ENCODE measurements around the gene LRRC51.

LRRC51 gene

GRCh38 chr11:72080326-72081183, at the start of gene LRRC51, which contains the start of gene NUMA1:
LRRC51 (plus strand) TSS chr11:72080850; CDS start chr11:72089084, 8,234 bp downstream.
NUMA1 (minus strand) TSS chr11:72080542; CDS start chr11:72035943, 44,599 bp downstream.
- peak; percentile 100 for DNase-seq

GRCh38 chr11:72036687-72037086, 44.0 kb upstream of the LRRC51 start:
- no peak for DNase-seq

GRCh38 chr11:72037554-72038311, 42.9 kb upstream of the LRRC51 start:
- no peak for DNase-seq

- DNase-seq: no peak
Measured at GRCh38 chr11:72038491-72038890, 42.2 kb upstream of the LRRC51 start.

GRCh38 chr11:72039031-72039855, 41.4 kb upstream of the LRRC51 start:
- no peak for DNase-seq

- no peak for DNase-seq
Measured at GRCh38 chr11:72039856-72040401, 40.7 kb upstream of the LRRC51 start.

- peak; percentile 60 for DNase-seq
Measured at GRCh38 chr11:72040491-72041363, 39.9 kb upstream of the LRRC51 start.

- peak; percentile 38 for DNase-seq
Measured at GRCh38 chr11:72041364-72042063, 39.1 kb upstream of the LRRC51 start.

- DNase-seq: no peak
Measured at GRCh38 chr11:72042064-72042745, 38.4 kb upstream of the LRRC51 start.

- no peak for DNase-seq
Measured at GRCh38 chr11:72045849-72046248, 34.8 kb upstream of the LRRC51 start.

- DNase-seq: no peak
Measured at GRCh38 chr11:72048766-72049460, 31.7 kb upstream of the LRRC51 start.

- no peak for DNase-seq
Measured at GRCh38 chr11:72058416-72059034, 22.1 kb upstream of the LRRC51 start.

- DNase-seq: peak; percentile 21
Measured at GRCh38 chr11:72061739-72062396, 18.8 kb upstream of the LRRC51 start.

GRCh38 chr11:72066855-72067254, 13.8 kb upstream of the LRRC51 start:
- no peak for DNase-seq

GRCh38 chr11:72067266-72067665, 13.4 kb upstream of the LRRC51 start:
- no peak for DNase-seq

GRCh38 chr11:72067676-72068075, 13.0 kb upstream of the LRRC51 start:
- no peak for DNase-seq

- peak; percentile 80 for DNase-seq
Measured at GRCh38 chr11:72069200-72069599, 11.4 kb upstream of the LRRC51 start.

GRCh38 chr11:72069787-72070251, 10.8 kb upstream of the LRRC51 start:
- DNase-seq: peak; percentile 93

GRCh38 chr11:72070491-72070890, 10.2 kb upstream of the LRRC51 start:
- DNase-seq: no peak

Measured in MV-4-11 (cell line).